Measurements from ENCODE around the gene CPEB4.

CPEB4 gene

GRCh38 chr5:173988554-173989431, 100.6 kb downstream of the CPEB4 start, which contains the start of gene C5orf47:
C5orf47 (plus strand) TSS chr5:173989170; CDS start chr5:173989264, 94 bp downstream.
- DNase-seq: no peak

DNA sequence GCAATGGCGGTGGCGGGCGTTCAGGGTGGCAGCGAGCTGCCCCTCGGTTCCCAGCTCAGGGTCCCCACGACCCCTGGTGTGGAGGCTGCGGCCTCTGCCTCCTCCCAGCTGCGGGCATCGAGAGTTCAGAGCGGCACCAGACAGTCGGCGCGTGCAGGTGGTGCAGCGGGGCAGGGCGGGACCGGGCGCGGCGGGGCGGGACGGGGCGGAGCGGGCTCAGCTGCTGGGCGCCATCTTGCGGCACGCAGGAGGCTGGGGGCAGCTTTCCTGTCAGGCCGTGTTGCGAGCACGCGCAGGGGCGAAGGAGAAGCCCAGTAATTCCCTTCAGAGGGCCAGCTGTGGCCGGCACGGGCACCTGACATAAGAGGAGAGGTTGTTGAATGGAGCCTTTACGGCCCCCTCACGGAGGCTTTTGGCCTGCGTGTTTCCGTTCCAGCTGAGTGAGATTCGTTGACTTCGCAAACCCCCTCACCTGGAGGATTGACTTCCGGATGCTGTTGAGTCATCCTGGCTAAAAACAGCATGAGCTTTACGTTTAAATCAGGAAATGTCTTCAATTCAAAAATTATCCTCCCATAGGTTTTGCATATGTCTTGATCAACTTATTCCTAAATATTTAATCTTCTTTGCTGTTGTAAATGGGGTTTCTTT, 101.4 kb downstream of the CPEB4 start:
- no peak for DNase-seq

- DNase-seq: no peak
These were observed 109.2 kb downstream of the CPEB4 start for GRCh38 chr5:173997331-173997730.

- no peak for DNase-seq
These were observed 110.4 kb downstream of the CPEB4 start for GRCh38 chr5:173998531-173998930.

GRCh38 chr5:174000076-174000475, 111.9 kb downstream of the CPEB4 start:
- no peak for DNase-seq

GRCh38 chr5:174003795-174004194, 115.6 kb downstream of the CPEB4 start:
- DNase-seq: no peak

DNA sequence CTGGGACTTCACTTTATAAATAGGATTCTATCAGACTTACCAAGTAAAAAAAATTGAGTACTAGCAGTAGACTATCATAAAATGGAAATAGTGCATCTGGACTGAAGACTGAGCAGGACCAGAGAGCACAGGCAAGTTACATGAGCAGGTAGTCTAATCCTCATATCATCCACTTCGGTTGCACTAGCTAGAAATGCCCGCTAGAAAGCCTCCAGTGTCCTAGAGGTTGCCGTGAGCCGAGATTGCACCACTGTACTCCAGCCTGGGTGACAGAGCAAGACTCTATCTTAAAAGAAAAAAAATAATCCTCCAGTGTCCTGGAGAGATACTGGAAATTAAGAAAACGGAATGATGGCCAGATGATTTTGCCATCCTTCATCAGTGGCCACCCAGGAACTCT, 120.8 kb downstream of the CPEB4 start:
- no peak for DNase-seq

DNA sequence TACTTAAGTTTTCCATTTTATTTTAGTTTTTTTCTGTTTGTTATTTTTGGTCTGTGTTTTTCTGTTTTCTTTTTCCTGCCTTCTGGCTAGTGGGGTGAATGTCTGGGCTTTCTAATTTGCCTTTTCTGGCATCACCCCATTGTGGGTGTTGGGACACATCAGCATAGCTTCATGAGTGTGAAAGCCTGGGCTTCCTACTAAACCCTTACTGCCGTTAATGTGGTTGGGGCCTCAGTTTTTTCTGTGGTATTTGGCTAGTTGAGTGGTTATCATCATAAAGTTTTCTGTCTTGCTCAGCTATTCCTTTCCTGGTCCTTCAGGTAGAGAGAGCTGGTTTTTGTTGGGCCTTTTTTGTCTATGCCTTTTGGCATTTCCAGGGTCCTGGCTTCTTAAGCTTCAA, 122.2 kb downstream of the CPEB4 start:
- DNase-seq: no peak

DNA sequence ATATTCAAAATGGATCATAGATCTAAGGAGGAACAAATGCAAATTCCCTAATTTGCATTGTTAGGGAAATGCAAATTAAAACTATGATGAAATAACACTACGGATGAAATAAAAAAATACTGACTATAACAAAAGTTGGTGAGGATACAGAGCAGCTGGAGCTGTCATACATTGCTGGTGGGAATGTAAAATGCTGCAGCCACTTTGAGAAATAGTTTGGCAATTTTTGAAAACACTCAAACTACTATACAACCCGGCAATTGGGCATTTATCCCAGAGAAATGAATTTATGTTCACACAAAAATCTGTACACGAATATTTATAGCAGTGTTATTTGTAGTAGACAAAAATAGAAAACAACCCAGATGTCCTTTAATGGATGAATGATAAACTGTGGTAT, 123.3 kb downstream of the CPEB4 start:
- no peak for DNase-seq
